Measurements from ENCODE around the gene CLEC4A.

GRCh38 chr12:8077207-8077606, 46.2 kb upstream of the CLEC4A start:
- TF ChIP-seq, protein P1, sequence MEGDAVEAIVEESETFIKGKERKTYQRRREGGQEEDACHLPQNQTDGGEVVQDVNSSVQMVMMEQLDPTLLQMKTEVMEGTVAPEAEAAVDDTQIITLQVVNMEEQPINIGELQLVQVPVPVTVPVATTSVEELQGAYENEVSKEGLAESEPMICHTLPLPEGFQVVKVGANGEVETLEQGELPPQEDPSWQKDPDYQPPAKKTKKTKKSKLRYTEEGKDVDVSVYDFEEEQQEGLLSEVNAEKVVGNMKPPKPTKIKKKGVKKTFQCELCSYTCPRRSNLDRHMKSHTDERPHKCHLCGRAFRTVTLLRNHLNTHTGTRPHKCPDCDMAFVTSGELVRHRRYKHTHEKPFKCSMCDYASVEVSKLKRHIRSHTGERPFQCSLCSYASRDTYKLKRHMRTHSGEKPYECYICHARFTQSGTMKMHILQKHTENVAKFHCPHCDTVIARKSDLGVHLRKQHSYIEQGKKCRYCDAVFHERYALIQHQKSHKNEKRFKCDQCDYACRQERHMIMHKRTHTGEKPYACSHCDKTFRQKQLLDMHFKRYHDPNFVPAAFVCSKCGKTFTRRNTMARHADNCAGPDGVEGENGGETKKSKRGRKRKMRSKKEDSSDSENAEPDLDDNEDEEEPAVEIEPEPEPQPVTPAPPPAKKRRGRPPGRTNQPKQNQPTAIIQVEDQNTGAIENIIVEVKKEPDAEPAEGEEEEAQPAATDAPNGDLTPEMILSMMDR (IDR thresholded peaks at IDR 0.05 in 8 of 11, conservative IDR thresholded peaks at IDR 0.05 in 3 of 11): no peak
- TF ChIP-seq POLR2A (IDR thresholded peaks at IDR 0.05) (no peak), POLR2AphosphoS5 (IDR thresholded peaks at IDR 0.05) (no peak)

Data from spleen (tissue), 7 donors.